GM12864 (cell line): ENCODE data around the gene GGACT.

ENCODE experiments used
- DNase-seq: peaks from one replicate; pipeline ENCODE4 v3.0.0-alpha.2; 2011; ENCODE audit warnings: low read depth
- H3K4me3 ChIP-seq: 2 replicates; pipeline ENCODE4 v1.5.1; 2011; ENCODE audit warnings: mild to moderate bottlenecking, low read depth, low read length, control low read depth
- CTCF ChIP-seq: IDR thresholded peaks from 2 replicates; pipeline ENCODE4 v1.5.1; 2011; ENCODE audit warnings: low read depth, mild to moderate bottlenecking, moderate library complexity, low read length, control low read depth, inconsistent platforms; ENCODE audit errors: missing control alignments

GGACT gene

GRCh38 chr13:100532090-100532766 is 56.4 kb downstream of the GGACT start:
- no peak overlapping the region for H3K4me3 ChIP-seq
- TF ChIP-seq CTCF: no peak
- DNase-seq: no peak

- TF ChIP-seq CTCF: no peak
- H3K4me3 ChIP-seq: no peak overlapping the region
- no peak for DNase-seq
Measured at GRCh38 chr13:100530671-100531213, 57.8 kb downstream of the GGACT start.

GRCh38 chr13:100529666-100530377 is 58.8 kb downstream of the GGACT start:
- no peak overlapping the region for H3K4me3 ChIP-seq
- no peak for DNase-seq
- TF ChIP-seq CTCF: no peak

GRCh38 chr13:100528820-100529219 is 59.8 kb downstream of the GGACT start:
- no peak for TF ChIP-seq CTCF
- no peak overlapping the region for H3K4me3 ChIP-seq

GRCh38 chr13:100528353-100528752 is 60.2 kb downstream of the GGACT start:
- TF ChIP-seq CTCF: no peak
- H3K4me3 ChIP-seq: no peak overlapping the region
- DNase-seq: no peak

More at GRCh38 chr13:100528820-100529219, 59.8 kb downstream of the GGACT start:
- no peak for DNase-seq

- TF ChIP-seq CTCF: no peak
- H3K4me3 ChIP-seq: no peak overlapping the region
- DNase-seq: no peak
Measured at GRCh38 chr13:100527644-100528043, 60.9 kb downstream of the GGACT start.
